Liver (tissue), 9 donors: ENCODE measurements around the gene INPP5A. TPM values are rescaled to one million over a fixed set of nuclear protein-coding genes. Genes with fewer than 3 reads are reported as not detected.

Source experiments
- DNase-seq: peaks from one replicate; pipeline ENCODE4 v3.0.0-alpha.2; 2017; ENCODE audit warnings: low spot score
- H3K27ac ChIP-seq, 2 donors: one replicate each; pipeline ENCODE4 v1.7.0; 2013; ENCODE audit warnings: inconsistent platforms in 2 of 2, low read length in 2 of 2, control low read depth in 1 of 2, low read depth in 1 of 2, mild to moderate bottlenecking in 1 of 2
- H3K27me3 ChIP-seq, 4 donors: one replicate each; pipeline versions ENCODE4 v1.6.1 to v1.7.0; 2013; ENCODE audit warnings: low read length in 3 of 4, inconsistent platforms in 1 of 4, mild to moderate bottlenecking in 1 of 4, moderate library complexity in 1 of 4; ENCODE audit not compliant: control insufficient read depth in 4 of 4, insufficient read depth in 4 of 4
- H3K36me3 ChIP-seq, 4 donors: one replicate each; pipeline versions ENCODE4 v1.6.1 to v1.7.0; 2013; ENCODE audit warnings: low read length in 3 of 4, mild to moderate bottlenecking in 3 of 4, low read depth in 1 of 4, moderate library complexity in 1 of 4; ENCODE audit not compliant: control insufficient read depth in 4 of 4, insufficient read depth in 3 of 4
- H3K4me1 ChIP-seq, 4 donors: one replicate each; pipeline versions ENCODE4 v1.6.1 to v1.7.0; 2013; ENCODE audit warnings: low read length in 3 of 4, mild to moderate bottlenecking in 3 of 4, moderate library complexity in 1 of 4; ENCODE audit not compliant: control insufficient read depth in 4 of 4, insufficient read depth in 4 of 4
- H3K4me3 ChIP-seq, 3 donors: one replicate each; pipeline versions ENCODE4 v1.6.1 to v1.7.0; 2013; ENCODE audit warnings: low read length in 3 of 3, control low read depth in 1 of 3, low read depth in 1 of 3, mild to moderate bottlenecking in 1 of 3
- H3K9ac ChIP-seq, 2 donors: one replicate each; pipeline ENCODE4 v1.7.0; 2013; ENCODE audit warnings: low read length in 2 of 2, mild to moderate bottlenecking in 2 of 2, moderate library complexity in 2 of 2, control low read depth in 1 of 2, low read depth in 1 of 2
- H3K9me3 ChIP-seq, 4 donors: one replicate each; pipeline versions ENCODE4 v1.6.1 to v1.7.0; 2013; ENCODE audit warnings: low read length in 3 of 4; ENCODE audit not compliant: control insufficient read depth in 4 of 4
- FOXA1 ChIP-seq: IDR thresholded peaks from 2 replicates; pipeline ENCODE4 v1.6.1; 2016; ENCODE audit warnings: antibody characterized with exemption
- FOXA2 ChIP-seq: IDR thresholded peaks from 2 replicates; pipeline ENCODE4 v1.6.1; 2016; ENCODE audit warnings: antibody characterized with exemption
- HNF4A ChIP-seq, 2 donors: conservative IDR thresholded peaks; 2 replicates each; pipeline ENCODE4 v1.6.1; 2016; ENCODE audit warnings: antibody characterized with exemption in 2 of 2, mild to moderate bottlenecking in 2 of 2
- HNF4G ChIP-seq: IDR thresholded peaks from 2 replicates; pipeline ENCODE4 v1.6.1; 2016; ENCODE audit warnings: antibody characterized with exemption
- JUND ChIP-seq, 2 donors: IDR thresholded peaks; 2 replicates each; pipeline ENCODE4 v1.6.1; 2016; ENCODE audit warnings: antibody characterized with exemption in 2 of 2
- NR2F2 ChIP-seq: IDR thresholded peaks from 2 replicates; pipeline ENCODE4 v1.6.1; 2016; ENCODE audit warnings: antibody characterized with exemption
- RAD21 ChIP-seq, 2 donors: IDR thresholded peaks; 2 replicates each; pipeline ENCODE4 v1.6.1; 2016; ENCODE audit warnings: antibody characterized with exemption in 2 of 2, mild to moderate bottlenecking in 2 of 2
- SP1 ChIP-seq: IDR thresholded peaks from 2 replicates; pipeline ENCODE4 v1.6.1; 2018; ENCODE audit warnings: antibody characterized with exemption, mild to moderate bottlenecking
- TAF1 ChIP-seq: conservative IDR thresholded peaks from 2 replicates; pipeline ENCODE4 v1.6.1; 2016; ENCODE audit warnings: antibody characterized with exemption, mild to moderate bottlenecking
- ZBTB33 ChIP-seq: IDR thresholded peaks from 2 replicates; pipeline ENCODE4 v1.6.1; 2016; ENCODE audit warnings: antibody characterized with exemption
- WGBS: extraction: QIAGEN DNeasy Blood & Tissue Kit; methylation state at CpG from one replicate; pipeline ENCODE4 v1.1.7; 2013; 5-methylcytosine and 5-hydroxymethylcytosine counted together
- polyA plus RNA-seq, 2 donors: library from polyadenylated mRNA; stranded (reverse) in 1 of 2; unstranded in 1 of 2; fragments of 200-250 nt in 1 of 2; fragments of >200 nt in 1 of 2; fragmentation: Nextera tagmentation in 1 of 2; extraction: Ambion mirVana in 1 of 2; gene quantifications; one replicate each; pipeline versions ENCODE4 v1.2.1 to v1.2.3, GENCODE V29; 2013 to 2015
- total RNA-seq, 2 donors: library from RNA; depleted of rRNA; stranded (reverse); fragments of >200 nt; gene quantifications; one replicate each; pipeline ENCODE4 v1.2.3, GENCODE V29; 2014
- TF ChIP-seq, protein P1 (sequence below): fragments of 150-350 bp; IDR thresholded peaks from 2 replicates; pipeline ENCODE4 v1.5.1; 2017; ENCODE audit warnings: improper control_type of control experiment, low read depth, low read length; ENCODE audit not compliant: missing input control
- TF ChIP-seq, protein P2 (sequence below): IDR thresholded peaks from 2 replicates; pipeline ENCODE4 v1.6.1; 2016; ENCODE audit warnings: antibody characterized with exemption, mild to moderate bottlenecking
- TF ChIP-seq, protein P3 (sequence below): IDR thresholded peaks from 2 replicates; pipeline ENCODE4 v1.6.1; 2016; ENCODE audit warnings: antibody characterized with exemption
- TF ChIP-seq, protein P4 (sequence below): IDR thresholded peaks from 2 replicates; pipeline ENCODE4 v1.6.1; 2016; ENCODE audit warnings: antibody characterized with exemption
- donor health status: healthy.
- donor health status: healthy.
- donor health status: healthy.
- donor health status: healthy.
- donor health status: healthy.

INPP5A gene
- total and polyA plus RNA-seq, 4 donors, result 4.3 to 26.5 (median 10.9) TPM

- H3K9me3 ChIP-seq, result no peaks in the 10 kb centered on the region
- no peaks in the 10 kb centered on the region for H3K27me3 ChIP-seq
- peaks cover 0 to 16% (median 8%) of the 10 kb centered on the region in 4 donors for H3K36me3 ChIP-seq
- DNase-seq, result no peak
- no peak overlapping the region for H3K4me3 ChIP-seq
- no peak for TF ChIP-seq TAF1
- TF ChIP-seq, protein P1, sequence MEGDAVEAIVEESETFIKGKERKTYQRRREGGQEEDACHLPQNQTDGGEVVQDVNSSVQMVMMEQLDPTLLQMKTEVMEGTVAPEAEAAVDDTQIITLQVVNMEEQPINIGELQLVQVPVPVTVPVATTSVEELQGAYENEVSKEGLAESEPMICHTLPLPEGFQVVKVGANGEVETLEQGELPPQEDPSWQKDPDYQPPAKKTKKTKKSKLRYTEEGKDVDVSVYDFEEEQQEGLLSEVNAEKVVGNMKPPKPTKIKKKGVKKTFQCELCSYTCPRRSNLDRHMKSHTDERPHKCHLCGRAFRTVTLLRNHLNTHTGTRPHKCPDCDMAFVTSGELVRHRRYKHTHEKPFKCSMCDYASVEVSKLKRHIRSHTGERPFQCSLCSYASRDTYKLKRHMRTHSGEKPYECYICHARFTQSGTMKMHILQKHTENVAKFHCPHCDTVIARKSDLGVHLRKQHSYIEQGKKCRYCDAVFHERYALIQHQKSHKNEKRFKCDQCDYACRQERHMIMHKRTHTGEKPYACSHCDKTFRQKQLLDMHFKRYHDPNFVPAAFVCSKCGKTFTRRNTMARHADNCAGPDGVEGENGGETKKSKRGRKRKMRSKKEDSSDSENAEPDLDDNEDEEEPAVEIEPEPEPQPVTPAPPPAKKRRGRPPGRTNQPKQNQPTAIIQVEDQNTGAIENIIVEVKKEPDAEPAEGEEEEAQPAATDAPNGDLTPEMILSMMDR, result no peak
- TF ChIP-seq FOXA1, result no peak
- TF ChIP-seq ZBTB33, result no peak
- no peak for TF ChIP-seq NR2F2
- no peak for TF ChIP-seq SP1
- TF ChIP-seq, protein P2, sequence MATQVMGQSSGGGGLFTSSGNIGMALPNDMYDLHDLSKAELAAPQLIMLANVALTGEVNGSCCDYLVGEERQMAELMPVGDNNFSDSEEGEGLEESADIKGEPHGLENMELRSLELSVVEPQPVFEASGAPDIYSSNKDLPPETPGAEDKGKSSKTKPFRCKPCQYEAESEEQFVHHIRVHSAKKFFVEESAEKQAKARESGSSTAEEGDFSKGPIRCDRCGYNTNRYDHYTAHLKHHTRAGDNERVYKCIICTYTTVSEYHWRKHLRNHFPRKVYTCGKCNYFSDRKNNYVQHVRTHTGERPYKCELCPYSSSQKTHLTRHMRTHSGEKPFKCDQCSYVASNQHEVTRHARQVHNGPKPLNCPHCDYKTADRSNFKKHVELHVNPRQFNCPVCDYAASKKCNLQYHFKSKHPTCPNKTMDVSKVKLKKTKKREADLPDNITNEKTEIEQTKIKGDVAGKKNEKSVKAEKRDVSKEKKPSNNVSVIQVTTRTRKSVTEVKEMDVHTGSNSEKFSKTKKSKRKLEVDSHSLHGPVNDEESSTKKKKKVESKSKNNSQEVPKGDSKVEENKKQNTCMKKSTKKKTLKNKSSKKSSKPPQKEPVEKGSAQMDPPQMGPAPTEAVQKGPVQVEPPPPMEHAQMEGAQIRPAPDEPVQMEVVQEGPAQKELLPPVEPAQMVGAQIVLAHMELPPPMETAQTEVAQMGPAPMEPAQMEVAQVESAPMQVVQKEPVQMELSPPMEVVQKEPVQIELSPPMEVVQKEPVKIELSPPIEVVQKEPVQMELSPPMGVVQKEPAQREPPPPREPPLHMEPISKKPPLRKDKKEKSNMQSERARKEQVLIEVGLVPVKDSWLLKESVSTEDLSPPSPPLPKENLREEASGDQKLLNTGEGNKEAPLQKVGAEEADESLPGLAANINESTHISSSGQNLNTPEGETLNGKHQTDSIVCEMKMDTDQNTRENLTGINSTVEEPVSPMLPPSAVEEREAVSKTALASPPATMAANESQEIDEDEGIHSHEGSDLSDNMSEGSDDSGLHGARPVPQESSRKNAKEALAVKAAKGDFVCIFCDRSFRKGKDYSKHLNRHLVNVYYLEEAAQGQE, result no peak
- TF ChIP-seq, protein P3, sequence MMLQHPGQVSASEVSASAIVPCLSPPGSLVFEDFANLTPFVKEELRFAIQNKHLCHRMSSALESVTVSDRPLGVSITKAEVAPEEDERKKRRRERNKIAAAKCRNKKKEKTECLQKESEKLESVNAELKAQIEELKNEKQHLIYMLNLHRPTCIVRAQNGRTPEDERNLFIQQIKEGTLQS, result no peak
- TF ChIP-seq JUND (IDR thresholded peaks at IDR 0.05), result no peak
- TF ChIP-seq FOXA2, result no peak
- no peak for TF ChIP-seq RAD21 (IDR thresholded peaks at IDR 0.05)
- H3K4me1 ChIP-seq, result no peaks in the 10 kb centered on the region
- WGBS, result 96% methylated on average over 18 of the region's 18 CpGs
- no peak overlapping the region for H3K27ac ChIP-seq
- H3K9ac ChIP-seq, result no peak overlapping the region
These were observed 238.6 kb downstream of the INPP5A start for GRCh38 chr10:132776186-132776585.

DNA sequence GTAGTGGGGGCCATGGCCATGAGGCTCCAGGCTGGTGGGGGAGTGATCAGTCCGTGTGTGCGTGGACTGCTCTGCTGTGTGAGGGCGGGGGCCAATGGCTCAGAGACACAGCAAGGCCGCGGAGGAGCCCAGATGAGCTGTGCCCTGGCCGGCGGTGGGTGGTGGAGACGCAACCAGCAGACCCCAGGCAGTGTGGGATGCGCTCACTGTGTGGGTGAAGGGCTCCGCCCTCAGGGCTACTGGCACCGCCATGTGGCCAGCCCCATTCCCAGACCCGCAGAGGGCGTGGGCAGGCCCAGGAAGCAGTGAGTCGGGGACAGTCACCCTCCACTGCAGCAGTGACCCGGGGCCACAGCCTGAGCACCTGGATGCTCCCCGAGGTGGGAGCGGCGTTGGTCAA, 239.2 kb downstream of the INPP5A start:
- no peak overlapping the region for H3K9ac ChIP-seq
- peaks cover 2 to 22% (median 10%) of the 10 kb centered on the region in 4 donors for H3K36me3 ChIP-seq
- no peaks in the 10 kb centered on the region for H3K27me3 ChIP-seq
- no peak for DNase-seq
- H3K27ac ChIP-seq, result no peak overlapping the region
- no peak overlapping the region for H3K4me3 ChIP-seq
- H3K4me1 ChIP-seq, result no peaks in the 10 kb centered on the region
- H3K9me3 ChIP-seq, result no peaks in the 10 kb centered on the region
- TF ChIP-seq, protein P4, sequence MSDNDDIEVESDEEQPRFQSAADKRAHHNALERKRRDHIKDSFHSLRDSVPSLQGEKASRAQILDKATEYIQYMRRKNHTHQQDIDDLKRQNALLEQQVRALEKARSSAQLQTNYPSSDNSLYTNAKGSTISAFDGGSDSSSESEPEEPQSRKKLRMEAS, result no peak
- TF ChIP-seq ZBTB33 (no peak), NR2F2 (no peak), HNF4G (no peak), HNF4A (conservative IDR thresholded peaks at IDR 0.05) (no peak), JUND (IDR thresholded peaks at IDR 0.05) (no peak)
- WGBS, result 97% methylated on average over 18 of the region's 18 CpGs
